ENCODE data around the gene AKR1D1.

- TF ChIP-seq, protein P1, sequence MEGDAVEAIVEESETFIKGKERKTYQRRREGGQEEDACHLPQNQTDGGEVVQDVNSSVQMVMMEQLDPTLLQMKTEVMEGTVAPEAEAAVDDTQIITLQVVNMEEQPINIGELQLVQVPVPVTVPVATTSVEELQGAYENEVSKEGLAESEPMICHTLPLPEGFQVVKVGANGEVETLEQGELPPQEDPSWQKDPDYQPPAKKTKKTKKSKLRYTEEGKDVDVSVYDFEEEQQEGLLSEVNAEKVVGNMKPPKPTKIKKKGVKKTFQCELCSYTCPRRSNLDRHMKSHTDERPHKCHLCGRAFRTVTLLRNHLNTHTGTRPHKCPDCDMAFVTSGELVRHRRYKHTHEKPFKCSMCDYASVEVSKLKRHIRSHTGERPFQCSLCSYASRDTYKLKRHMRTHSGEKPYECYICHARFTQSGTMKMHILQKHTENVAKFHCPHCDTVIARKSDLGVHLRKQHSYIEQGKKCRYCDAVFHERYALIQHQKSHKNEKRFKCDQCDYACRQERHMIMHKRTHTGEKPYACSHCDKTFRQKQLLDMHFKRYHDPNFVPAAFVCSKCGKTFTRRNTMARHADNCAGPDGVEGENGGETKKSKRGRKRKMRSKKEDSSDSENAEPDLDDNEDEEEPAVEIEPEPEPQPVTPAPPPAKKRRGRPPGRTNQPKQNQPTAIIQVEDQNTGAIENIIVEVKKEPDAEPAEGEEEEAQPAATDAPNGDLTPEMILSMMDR (conservative IDR thresholded peaks at IDR 0.05): no peak
- no peak for TF ChIP-seq ZFX (IDR thresholded peaks at IDR 0.05)
These were observed 61.3 kb downstream of the AKR1D1 start for GRCh38 chr7:138137423-138138171.

Measured in C4-2B (cell line).